ENCODE data around the gene RPS18.
A peak's percentile ranks its signal among the peaks of the same experiment; 100 is the strongest.

The RPS18 gene

DNA sequence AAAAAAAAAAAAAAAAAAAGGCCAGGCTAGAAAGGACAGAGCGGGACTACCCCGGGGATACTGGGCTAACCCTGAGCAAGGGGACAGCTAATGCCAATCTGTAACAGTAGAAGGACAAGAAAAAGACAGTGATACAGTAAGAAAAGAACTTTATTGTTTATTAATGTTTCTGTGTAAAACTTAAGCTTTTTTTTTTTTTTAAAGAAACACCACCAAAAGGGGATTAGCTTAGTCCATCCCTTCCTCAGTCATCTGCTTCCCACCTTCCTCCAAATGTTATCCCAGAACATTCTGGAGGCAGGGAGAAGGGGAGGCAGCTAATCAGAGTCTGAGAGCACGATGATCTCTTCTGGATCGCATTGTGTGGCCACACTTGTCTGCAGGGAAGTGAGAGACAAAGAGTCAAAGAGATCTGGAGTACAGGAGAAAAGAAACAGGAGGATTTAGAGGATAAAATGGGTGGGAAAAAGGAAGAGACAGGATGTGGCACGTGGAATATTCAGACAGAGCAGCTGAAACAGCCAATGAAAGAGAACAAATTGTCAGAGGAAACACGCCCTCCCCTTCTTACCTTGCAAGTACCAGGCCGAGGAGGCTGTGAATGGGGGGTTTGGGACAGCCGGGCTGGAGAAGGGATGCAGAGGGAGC is 46.7 kb downstream of the RPS18 start:
- Mint-ChIP-seq H3K27me3 (peaks cover 4% of the 10 kb centered on the region), H3K9me3 (no peaks in the 10 kb centered on the region), H3K27ac (peak overlapping the region; percentile 96), H3K36me3 (peaks cover 64% of the 10 kb centered on the region), H3K4me3 (peak overlapping the region; percentile 99), H3K4me1 (peaks cover 84% of the 10 kb centered on the region)
- CTCF ChIA-PET = interaction anchor here (1.5 to 2.3 kb wide), 2 partner anchors 26 to 72 kb away, joined by 3 to 18 read pairs; no protein-coding TSS in a partner anchor
- no peak for DNase-seq

DNA sequence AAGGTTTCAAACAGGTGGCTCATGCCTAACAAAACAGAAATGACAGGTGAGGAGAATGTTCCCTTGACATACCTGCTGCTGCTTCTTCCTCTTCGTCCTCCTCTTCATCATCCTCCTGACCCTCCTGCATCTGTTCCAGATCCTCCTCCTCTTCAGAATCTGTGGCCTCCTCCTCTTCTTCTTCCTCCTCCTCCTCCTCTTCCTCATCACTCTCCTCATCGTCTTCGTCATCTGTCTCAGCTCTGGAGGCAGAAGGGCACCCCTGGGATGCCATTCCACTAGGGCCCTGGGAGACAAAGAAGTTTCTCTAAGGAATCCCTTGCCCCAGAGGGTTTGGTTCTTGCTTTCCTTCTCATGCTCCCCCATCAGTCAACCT is 48.1 kb downstream of the RPS18 start:
- CTCF ChIA-PET = no interaction called here
- Mint-ChIP-seq H3K4me3 (peak overlapping the region; percentile 99), H3K27ac (peak overlapping the region; percentile 79), H3K27me3 (peaks cover 4% of the 10 kb centered on the region), H3K36me3 (peaks cover 56% of the 10 kb centered on the region), H3K9me3 (no peaks in the 10 kb centered on the region), H3K4me1 (peaks cover 85% of the 10 kb centered on the region)
- DNase-seq = no peak

- H3K9me3 Mint-ChIP-seq = no peaks in the 10 kb centered on the region
- H3K27me3 Mint-ChIP-seq = peaks cover 4% of the 10 kb centered on the region
- H3K27ac Mint-ChIP-seq = peak overlapping the region; percentile 81
- peak overlapping the region; percentile 98 for H3K4me3 Mint-ChIP-seq
- CTCF ChIA-PET = interaction anchor here (0.7 kb wide), 1 partner anchor 21 kb away, joined by 3 read pairs; no protein-coding TSS in a partner anchor
- peaks cover 56% of the 10 kb centered on the region for H3K36me3 Mint-ChIP-seq
- peaks cover 79% of the 10 kb centered on the region for H3K4me1 Mint-ChIP-seq
- DNase-seq = no peak
Measured at GRCh38 chr6:33320315-33321181, 48.7 kb downstream of the RPS18 start.

DNA sequence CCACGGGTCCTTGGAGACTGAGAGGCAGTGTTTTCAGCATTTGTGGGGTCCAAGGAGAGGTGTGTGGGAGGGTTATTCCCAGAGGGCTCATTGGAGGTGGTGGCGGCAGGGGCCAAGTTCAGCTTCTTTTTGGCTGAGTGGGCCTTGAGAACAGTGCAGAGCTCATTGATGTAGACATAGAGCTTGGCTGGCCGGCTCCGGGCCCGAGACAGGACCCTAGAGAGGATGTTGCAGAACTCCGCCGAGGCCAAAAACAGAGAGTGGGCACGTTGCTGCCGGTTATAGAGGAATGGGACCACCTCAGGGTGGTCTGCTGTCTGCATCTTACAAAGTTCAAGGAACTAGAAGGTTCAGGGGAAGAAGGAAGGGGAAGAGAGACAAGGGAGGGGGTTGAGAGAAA is 49.4 kb downstream of the RPS18 start:
- Mint-ChIP-seq H3K27me3 (peaks cover 4% of the 10 kb centered on the region), H3K36me3 (peaks cover 54% of the 10 kb centered on the region), H3K4me3 (peak overlapping the region; percentile 98), H3K4me1 (peaks cover 72% of the 10 kb centered on the region), H3K27ac (peak overlapping the region; percentile 81), H3K9me3 (no peaks in the 10 kb centered on the region)
- no peak for DNase-seq
- CTCF ChIA-PET = no interaction called here

GRCh38 chr6:33323623-33323948 is 51.7 kb downstream of the RPS18 start:
- peak overlapping the region; percentile 96 for H3K27ac Mint-ChIP-seq
- no peak for DNase-seq
- peaks cover 38% of the 10 kb centered on the region for H3K36me3 Mint-ChIP-seq
- no peaks in the 10 kb centered on the region for H3K9me3 Mint-ChIP-seq
- peaks cover 4% of the 10 kb centered on the region for H3K27me3 Mint-ChIP-seq
- peak overlapping the region; percentile 98 for H3K4me3 Mint-ChIP-seq
- CTCF ChIA-PET = interaction anchor here (1.5 kb wide), 1 partner anchor 12 kb away, joined by 3 read pairs; no protein-coding TSS in a partner anchor
- peaks cover 51% of the 10 kb centered on the region for H3K4me1 Mint-ChIP-seq

GRCh38 chr6:33324125-33324524 is 52.2 kb downstream of the RPS18 start:
- H3K27ac Mint-ChIP-seq = peak overlapping the region; percentile 96
- CTCF ChIA-PET = interaction anchor here (1.5 kb wide), 1 partner anchor 12 kb away, joined by 3 read pairs; no protein-coding TSS in a partner anchor
- H3K36me3 Mint-ChIP-seq = peaks cover 34% of the 10 kb centered on the region
- H3K4me1 Mint-ChIP-seq = peaks cover 45% of the 10 kb centered on the region
- no peak for DNase-seq
- H3K9me3 Mint-ChIP-seq = no peaks in the 10 kb centered on the region
- peaks cover 4% of the 10 kb centered on the region for H3K27me3 Mint-ChIP-seq
- peak overlapping the region; percentile 98 for H3K4me3 Mint-ChIP-seq
